ENCODE measurements around the gene GRIK4. TPM values are rescaled to one million over a fixed set of nuclear protein-coding genes. Genes with fewer than 3 reads are reported as not detected.

Gene GRIK4
- total and polyA plus RNA-seq, 2 experiments from 2014 or later = not detected

- Histone ChIP-seq H4K20me1 (ENCODE audit: insufficient read depth) (no peaks in the 10 kb centered on the region), H3K9me3 (ENCODE audit: low read depth) (no peaks in the 10 kb centered on the region), H3K4me3 (no peak overlapping the region), H3K9ac (no peak overlapping the region), H3K27ac (no peak overlapping the region), H3K4me2 (ENCODE audit: unreplicated experiment) (no peak overlapping the region), H3K27me3 (replicated peaks; ENCODE audit: insufficient read depth) (peaks cover 14% of the 10 kb centered on the region), H3F3A (ENCODE audit: insufficient read depth) (no peaks in the 10 kb centered on the region), H3K79me2 (ENCODE audit: insufficient read depth) (no peaks in the 10 kb centered on the region), H2AFZ (no peak overlapping the region), H3K4me1 (ENCODE audit: insufficient read depth) (no peaks in the 10 kb centered on the region), H3K9me2 (ENCODE audit: insufficient read depth) (no peaks in the 10 kb centered on the region), H3K36me3 (ENCODE audit: low read depth) (no peaks in the 10 kb centered on the region)
- WGBS, 2 experiments (ENCODE audit: low coverage in 1 of 2, low lambda C conversion rate in 2 of 2, missing lambda C conversion rate in 2 of 2) = 33 to 36% methylated on average over 3 of the region's 3 CpGs
- peak; percentile 19 for DNase-seq
- TF ChIP-seq EZH2 (IDR thresholded peaks at IDR 0.05; ENCODE audit: insufficient read depth, poor library complexity, severe bottlenecking) (no peak), EZH2phosphoT487 (IDR thresholded peaks at IDR 0.05; ENCODE audit: insufficient read depth, low read depth) (no peak)
- in situ Hi-C loops (cut with MboI) = no loop called here
Observed at GRCh38 chr11:120652705-120653335, 141.3 kb downstream of the GRIK4 start.

- no peak for TF ChIP-seq EZH2phosphoT487 (IDR thresholded peaks at IDR 0.05; ENCODE audit: insufficient read depth, low read depth)
- TF ChIP-seq EZH2 (IDR thresholded peaks at IDR 0.05; ENCODE audit: insufficient read depth, poor library complexity, severe bottlenecking) = no peak
- no peak overlapping the region for H3K27ac ChIP-seq
- DNase-seq = no peak
- H3F3A ChIP-seq (ENCODE audit: insufficient read depth) = no peaks in the 10 kb centered on the region
- H3K36me3 ChIP-seq (ENCODE audit: low read depth) = no peaks in the 10 kb centered on the region
- H3K9me3 ChIP-seq (ENCODE audit: low read depth) = no peaks in the 10 kb centered on the region
- 71 to 83% methylated on average over 5 of the region's 5 CpGs for WGBS, 2 experiments (ENCODE audit: low coverage in 1 of 2, low lambda C conversion rate in 2 of 2, missing lambda C conversion rate in 2 of 2)
- no peaks in the 10 kb centered on the region for H3K4me1 ChIP-seq (ENCODE audit: insufficient read depth)
- H3K79me2 ChIP-seq (ENCODE audit: insufficient read depth) = no peaks in the 10 kb centered on the region
- H3K9me2 ChIP-seq (ENCODE audit: insufficient read depth) = no peaks in the 10 kb centered on the region
- in situ Hi-C loops (cut with MboI) = no loop called here
- H3K27me3 ChIP-seq (replicated peaks; ENCODE audit: insufficient read depth) = peaks cover 14% of the 10 kb centered on the region; the same call in 1 of the 2 replicates
- H3K4me3 ChIP-seq = no peak overlapping the region
- no peak overlapping the region for H3K9ac ChIP-seq
- H3K4me2 ChIP-seq (ENCODE audit: unreplicated experiment) = no peak overlapping the region
- H2AFZ ChIP-seq = no peak overlapping the region
- no peaks in the 10 kb centered on the region for H4K20me1 ChIP-seq (ENCODE audit: insufficient read depth)
Observed at GRCh38 chr11:120655589-120655988, 144.0 kb downstream of the GRIK4 start.

- H3K27me3 ChIP-seq (replicated peaks; ENCODE audit: insufficient read depth) = peaks cover 21% of the 10 kb centered on the region
- no peaks in the 10 kb centered on the region for H3K9me3 ChIP-seq (ENCODE audit: low read depth)
- H3K9ac ChIP-seq = no peak overlapping the region
- H3K4me1 ChIP-seq (ENCODE audit: insufficient read depth) = no peaks in the 10 kb centered on the region
- TF ChIP-seq EZH2 (IDR thresholded peaks at IDR 0.05; ENCODE audit: insufficient read depth, poor library complexity, severe bottlenecking) (no peak), EZH2phosphoT487 (IDR thresholded peaks at IDR 0.05; ENCODE audit: insufficient read depth, low read depth) (no peak)
- in situ Hi-C loops (cut with MboI) = no loop called here
- WGBS, 2 experiments (ENCODE audit: low coverage in 1 of 2, low lambda C conversion rate in 2 of 2, missing lambda C conversion rate in 2 of 2) = 74 to 81% methylated on average over 6 of the region's 6 CpGs
- no peaks in the 10 kb centered on the region for H4K20me1 ChIP-seq (ENCODE audit: insufficient read depth)
- no peak overlapping the region for H2AFZ ChIP-seq
- H3K4me3 ChIP-seq = no peak overlapping the region
- H3K4me2 ChIP-seq (ENCODE audit: unreplicated experiment) = no peak overlapping the region
- no peak for DNase-seq
- no peak overlapping the region for H3K27ac ChIP-seq
- no peaks in the 10 kb centered on the region for H3F3A ChIP-seq (ENCODE audit: insufficient read depth)
- no peaks in the 10 kb centered on the region for H3K9me2 ChIP-seq (ENCODE audit: insufficient read depth)
- H3K36me3 ChIP-seq (ENCODE audit: low read depth) = no peaks in the 10 kb centered on the region
- no peaks in the 10 kb centered on the region for H3K79me2 ChIP-seq (ENCODE audit: insufficient read depth)
Observed at GRCh38 chr11:120657306-120658070, 145.9 kb downstream of the GRIK4 start.

- no peak for TF ChIP-seq EZH2 (IDR thresholded peaks at IDR 0.05; ENCODE audit: insufficient read depth, poor library complexity, severe bottlenecking)
- TF ChIP-seq EZH2phosphoT487 (IDR thresholded peaks at IDR 0.05; ENCODE audit: insufficient read depth, low read depth) = no peak
- no peak overlapping the region for H2AFZ ChIP-seq
- H3K79me2 ChIP-seq (ENCODE audit: insufficient read depth) = no peaks in the 10 kb centered on the region
- no peaks in the 10 kb centered on the region for H4K20me1 ChIP-seq (ENCODE audit: insufficient read depth)
- peaks cover 25% of the 10 kb centered on the region for H3K27me3 ChIP-seq (replicated peaks; ENCODE audit: insufficient read depth)
- in situ Hi-C loops (cut with MboI) = no loop called here
- no peaks in the 10 kb centered on the region for H3K36me3 ChIP-seq (ENCODE audit: low read depth)
- no peak overlapping the region for H3K27ac ChIP-seq
- no peaks in the 10 kb centered on the region for H3K9me3 ChIP-seq (ENCODE audit: low read depth)
- H3K4me1 ChIP-seq (ENCODE audit: insufficient read depth) = no peaks in the 10 kb centered on the region
- no peaks in the 10 kb centered on the region for H3F3A ChIP-seq (ENCODE audit: insufficient read depth)
- H3K9me2 ChIP-seq (ENCODE audit: insufficient read depth) = no peaks in the 10 kb centered on the region
- H3K9ac ChIP-seq = no peak overlapping the region
- 53 to 58% methylated on average over 3 of the region's 3 CpGs for WGBS, 2 experiments (ENCODE audit: low coverage in 1 of 2, low lambda C conversion rate in 2 of 2, missing lambda C conversion rate in 2 of 2)
- DNase-seq = no peak
- H3K4me3 ChIP-seq = no peak overlapping the region
- no peak overlapping the region for H3K4me2 ChIP-seq (ENCODE audit: unreplicated experiment)
Observed at GRCh38 chr11:120658071-120658423, 146.5 kb downstream of the GRIK4 start.
